CMK (cell line): ENCODE measurements around the gene FAM131B.
"Not testable (repeated sequence)": the region's sequence is repeated elsewhere in the genome, so short reads cannot be mapped to it uniquely, and the experiment has no call there.

Experiments used
- DNase-seq: peaks from one replicate; pipeline ENCODE4 v3.0.0-alpha.2; 2010; ENCODE audit warnings: low read depth

FAM131B gene

DNA sequence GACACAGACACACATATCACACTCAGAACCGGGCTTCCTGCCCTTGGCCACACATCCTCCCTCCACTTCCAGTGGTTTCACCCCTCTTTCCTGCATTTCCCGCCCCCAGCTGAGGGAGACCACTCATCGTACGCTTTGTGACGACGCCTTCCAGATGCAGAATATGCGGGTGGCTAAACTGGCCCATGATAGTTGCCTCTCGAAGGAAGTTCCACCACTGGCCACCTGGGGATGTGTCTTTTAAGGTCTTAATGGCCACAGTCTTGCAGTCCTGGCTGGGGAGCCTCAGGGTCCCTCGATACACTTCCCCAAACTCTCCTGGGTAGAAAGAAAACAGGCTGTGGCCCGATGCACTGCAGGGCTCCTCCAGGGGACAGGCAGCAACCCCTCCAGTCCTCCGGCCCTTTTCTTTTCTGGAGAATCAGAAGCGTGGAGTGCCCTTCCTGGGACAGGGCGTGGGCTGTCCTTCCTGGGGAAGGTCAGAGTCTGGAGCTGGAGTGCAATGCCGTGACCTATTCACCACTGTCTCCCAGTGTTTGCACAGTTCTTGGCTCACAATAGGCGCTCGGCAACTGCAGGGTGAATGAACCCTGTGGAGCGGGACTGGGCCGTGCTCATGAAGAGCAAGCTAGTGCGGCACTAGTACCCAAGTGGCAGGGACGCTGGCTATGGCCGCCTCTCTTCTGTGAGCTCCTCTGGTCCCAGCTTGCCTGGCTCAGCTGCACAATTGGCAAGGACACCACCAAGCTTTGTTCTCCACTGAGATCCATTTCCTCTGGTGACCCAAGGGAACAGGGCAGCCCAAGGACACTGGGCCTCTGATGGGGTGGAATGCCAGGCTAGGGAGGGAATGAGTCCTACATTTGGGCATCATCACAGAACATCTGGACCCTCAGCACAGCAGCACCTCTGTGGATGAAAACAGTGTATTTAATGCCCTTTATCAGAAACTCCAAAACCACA is 33.0 kb upstream of the FAM131B start:
- DNase-seq, result no peak

DNA sequence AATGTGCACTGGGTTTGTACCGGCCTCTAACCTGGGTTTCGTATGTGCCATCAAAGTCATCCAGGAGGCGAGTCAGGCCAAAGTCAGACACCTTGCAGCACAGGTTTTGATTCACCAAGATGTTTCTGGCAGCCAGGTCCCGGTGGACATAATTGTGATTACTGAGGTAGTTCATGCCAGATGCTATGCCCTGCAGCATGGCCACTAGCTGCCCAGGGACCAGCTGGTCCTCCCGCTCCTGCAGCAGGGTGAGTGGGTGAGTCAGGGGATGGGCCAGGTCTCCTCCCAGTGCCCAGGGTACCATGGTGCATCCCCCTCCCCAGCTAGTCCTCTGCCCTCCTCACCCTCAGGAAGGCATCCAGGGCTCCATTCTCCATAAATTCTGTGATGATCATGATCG is 32.3 kb upstream of the FAM131B start:
- DNase-seq, result no peak

DNA sequence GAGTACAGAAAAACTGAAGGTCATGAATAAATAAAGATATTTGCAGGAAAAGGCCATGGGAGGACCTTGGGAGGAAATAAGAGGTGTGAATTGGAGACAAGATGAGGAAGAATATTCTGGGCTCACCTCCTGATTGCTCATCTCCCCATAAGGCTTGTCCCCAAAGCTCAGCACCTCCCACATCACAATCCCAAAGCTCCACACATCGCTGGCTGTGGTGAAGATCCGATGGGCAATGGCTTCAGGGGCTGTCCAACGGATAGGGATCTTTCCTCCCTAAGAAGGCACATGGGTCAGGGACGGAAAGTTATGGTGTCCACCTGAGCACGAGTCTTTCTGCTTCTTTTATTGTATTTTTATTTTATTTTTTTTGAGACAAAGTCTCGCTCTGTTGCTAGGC is 31.6 kb upstream of the FAM131B start:
- DNase-seq, result no peak

DNA sequence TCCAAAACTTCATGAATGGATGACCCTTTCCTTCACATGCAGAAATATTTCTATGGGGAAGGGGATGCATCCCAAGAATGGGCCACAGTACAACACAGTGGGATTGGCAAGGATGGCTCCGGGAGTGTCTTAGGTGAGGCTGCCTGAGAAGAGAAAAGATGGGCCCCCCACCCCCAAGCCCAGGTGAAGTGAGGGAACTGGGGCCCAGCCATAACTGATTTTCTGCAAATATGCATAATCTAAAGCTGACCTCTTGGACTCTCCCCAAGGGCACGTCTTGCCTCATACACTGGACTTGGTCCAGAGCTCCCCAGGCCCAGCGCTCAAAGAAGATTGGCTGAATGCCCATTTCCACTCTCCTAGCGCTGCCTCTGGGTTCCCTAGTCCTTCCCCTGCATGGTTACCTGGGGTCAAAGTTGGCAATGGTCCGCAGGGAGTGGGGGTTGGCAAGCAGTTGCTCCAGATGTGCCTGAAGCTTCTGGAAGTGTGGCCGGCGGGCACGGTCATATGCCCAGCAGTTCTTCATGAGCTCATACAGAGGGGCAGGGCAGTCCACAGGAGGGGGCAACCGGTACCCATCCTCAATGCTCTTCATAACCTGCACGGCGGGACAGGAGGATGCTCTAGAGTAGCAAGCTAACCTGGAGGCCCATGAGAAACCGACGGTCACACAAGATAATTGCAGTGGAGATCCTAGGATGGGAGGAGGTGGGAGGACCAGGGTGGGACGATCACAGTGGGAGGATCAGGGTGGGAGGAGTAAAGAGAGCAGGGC is 30.9 kb upstream of the FAM131B start:
- DNase-seq, result no peak

DNA sequence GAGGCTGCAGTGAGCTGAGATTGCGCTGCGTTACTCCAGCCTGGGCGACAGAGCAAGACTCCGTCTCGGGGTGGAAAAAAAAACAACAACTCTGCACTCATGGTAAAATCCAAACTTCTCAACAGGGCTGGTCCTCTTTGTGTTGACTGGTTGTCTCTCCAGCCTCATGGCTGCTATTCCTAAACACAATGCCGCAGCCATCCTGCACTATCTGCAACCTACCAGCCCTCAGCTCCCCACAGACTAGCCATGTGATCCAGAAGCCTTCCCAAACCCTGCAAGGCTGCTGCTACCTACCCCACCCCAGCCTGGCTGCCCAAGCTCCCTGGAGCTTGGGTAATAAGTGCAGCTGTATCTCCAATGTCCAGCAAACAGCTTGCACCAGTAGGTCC is 30.4 kb upstream of the FAM131B start:
- DNase-seq, result no peak

DNA sequence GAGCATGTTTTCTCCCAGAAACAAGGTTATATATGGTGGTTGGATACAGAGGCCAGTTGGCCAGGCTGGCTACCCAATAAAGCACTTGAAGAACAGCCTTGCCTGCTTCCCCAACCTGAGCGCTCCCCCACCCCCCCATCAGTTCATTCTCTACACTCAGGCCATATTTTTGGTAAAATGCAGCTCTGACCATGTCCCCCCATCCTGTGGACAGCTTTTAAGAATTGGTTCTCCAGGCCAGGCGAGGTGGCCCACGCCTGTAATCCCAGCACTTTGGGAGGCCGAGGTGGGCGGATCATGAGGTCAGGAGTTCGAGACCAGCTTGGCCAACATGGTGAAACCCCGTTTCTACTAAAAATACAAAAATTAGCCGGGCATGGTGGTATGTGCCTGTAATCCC is 29.9 kb upstream of the FAM131B start:
- DNase-seq, result not testable (repeated sequence)

DNA sequence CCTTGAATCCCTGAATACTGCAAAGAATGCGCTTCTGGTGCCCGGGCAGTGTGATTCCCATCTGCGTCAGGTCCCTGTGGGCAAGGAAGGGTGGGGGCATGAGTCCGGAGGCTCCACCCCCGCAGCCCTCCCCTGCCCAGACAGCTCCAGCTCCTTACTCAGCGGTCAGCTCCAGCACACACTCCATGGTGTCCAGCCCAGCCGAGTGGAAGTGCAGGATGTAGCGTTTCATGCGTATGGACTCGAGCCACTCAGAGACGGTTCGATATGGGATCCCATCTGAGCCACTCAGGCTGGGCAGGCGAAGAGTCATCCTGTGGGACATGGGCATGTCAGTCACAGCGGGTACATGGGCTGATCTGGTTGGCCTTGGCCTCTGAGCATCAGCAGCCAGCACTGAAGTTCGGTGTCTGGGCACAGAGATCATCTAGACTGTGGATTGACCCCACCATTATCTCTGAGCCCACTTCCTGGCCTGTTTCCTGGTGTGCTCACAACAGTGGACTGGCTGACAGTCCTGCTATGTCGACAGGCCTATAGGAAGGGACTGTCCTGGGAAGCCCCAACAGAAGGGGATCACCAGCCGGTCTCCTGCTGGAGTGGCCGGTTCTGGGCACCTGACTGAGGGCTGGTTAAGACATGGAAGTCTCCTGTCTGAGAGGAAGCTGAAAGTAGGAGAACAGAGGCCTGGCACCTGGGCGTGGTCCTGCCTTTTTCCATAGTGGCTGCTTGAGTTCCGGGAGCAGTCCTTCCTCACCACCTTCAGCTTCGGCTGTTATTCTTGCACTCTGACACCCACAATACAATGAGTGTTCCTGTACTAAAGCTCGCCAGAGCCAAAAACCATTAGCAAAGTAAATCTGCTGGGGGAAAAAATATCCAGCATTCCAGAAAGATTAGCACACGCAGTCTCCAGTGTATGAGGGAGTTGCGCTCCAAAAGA is 29.2 kb upstream of the FAM131B start:
- DNase-seq, result no peak

DNA sequence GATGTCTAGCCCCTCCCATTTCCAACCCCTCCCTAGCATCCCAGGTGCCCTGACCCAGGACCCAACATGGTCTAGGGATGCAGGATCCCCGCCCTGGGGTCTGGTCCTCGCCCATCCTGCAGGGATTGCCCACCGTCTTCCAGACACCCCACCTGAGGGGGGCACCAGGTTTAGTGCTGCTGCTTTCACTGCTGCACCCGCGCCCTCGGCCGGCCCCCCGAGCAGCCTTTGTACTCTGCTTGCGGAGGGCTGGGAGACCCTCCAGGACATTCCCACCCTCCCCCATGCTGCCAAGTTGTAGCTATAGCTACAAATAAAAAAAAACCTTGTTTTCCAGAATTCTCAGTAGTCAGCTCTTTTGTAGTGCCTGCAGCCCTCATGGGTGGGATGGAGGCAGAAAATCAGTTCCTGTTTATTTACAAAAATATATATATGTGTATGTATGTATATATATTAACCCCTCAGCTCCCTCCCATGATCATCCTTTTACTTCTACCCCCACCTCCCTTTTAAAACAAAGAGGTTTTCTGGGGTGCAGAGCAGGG is 28.3 kb upstream of the FAM131B start:
- DNase-seq, result no peak

DNA sequence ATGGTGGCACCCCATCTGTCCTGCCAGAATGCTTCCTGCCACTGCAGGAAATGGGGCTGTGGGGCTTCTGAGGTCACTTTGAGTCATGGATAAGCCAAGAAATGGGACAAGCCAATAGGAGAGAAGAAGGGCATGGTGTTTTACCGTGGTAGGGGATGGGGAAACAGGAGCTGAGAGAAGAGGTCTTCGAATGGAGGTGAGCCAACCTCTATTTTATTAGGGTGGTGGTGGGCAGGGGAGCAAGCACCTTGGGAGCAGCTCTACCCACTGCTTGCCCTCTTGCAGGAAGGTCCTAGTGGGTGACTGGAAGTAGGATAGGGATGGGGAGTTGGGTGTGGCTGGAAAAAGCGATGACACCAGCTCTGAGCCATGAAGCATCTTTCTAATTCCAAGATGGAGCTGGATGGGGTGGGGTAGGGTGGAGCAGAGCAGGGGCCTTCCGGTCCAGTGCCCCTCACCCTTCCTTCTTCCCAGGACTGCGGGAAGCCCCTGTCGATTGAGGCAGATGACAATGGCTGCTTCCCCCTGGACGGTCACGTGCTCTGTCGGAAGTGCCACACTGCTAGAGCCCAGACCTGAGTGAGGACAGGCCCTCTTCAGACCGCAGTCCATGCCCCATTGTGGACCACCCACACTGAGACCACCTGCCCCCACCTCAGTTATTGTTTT is 27.7 kb upstream of the FAM131B start:
- no peak for DNase-seq

DNA sequence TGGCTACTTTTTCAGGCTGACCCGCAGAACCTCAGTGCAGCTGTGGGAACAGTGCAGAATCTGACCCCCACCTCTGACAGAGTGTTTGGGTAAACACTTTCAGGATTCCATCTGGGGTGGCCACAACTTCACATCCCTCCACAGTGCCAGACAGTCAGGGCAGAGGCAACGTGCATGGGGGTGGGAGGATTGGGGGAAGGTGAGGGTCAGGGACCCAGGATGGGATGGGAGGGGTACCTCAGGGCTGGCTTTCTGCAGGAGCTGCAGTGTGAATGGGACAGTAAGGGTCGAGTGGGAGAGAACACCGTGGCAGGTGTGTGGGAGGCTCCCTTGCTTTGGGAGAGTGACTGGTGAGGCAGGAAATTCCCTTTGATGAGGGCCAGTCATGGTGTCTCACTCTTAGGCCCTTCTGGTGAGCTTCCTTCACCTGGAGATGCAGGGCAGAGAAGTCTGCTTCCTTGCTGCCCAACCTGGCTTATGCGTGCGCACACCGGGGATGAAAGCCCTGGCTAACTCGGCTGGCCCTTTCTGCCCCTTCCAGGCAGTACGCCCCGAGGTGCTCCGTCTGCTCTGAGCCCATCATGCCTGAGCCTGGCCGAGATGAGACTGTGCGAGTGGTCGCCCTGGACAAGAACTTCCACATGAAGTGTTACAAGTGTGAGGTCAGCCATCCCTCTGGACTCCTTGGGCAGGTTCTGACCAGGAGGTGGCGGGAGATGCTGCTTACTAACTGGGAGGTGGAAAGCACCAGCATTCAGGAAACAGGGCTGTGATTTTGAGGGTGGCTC is 27.0 kb upstream of the FAM131B start:
- DNase-seq, result no peak

DNA sequence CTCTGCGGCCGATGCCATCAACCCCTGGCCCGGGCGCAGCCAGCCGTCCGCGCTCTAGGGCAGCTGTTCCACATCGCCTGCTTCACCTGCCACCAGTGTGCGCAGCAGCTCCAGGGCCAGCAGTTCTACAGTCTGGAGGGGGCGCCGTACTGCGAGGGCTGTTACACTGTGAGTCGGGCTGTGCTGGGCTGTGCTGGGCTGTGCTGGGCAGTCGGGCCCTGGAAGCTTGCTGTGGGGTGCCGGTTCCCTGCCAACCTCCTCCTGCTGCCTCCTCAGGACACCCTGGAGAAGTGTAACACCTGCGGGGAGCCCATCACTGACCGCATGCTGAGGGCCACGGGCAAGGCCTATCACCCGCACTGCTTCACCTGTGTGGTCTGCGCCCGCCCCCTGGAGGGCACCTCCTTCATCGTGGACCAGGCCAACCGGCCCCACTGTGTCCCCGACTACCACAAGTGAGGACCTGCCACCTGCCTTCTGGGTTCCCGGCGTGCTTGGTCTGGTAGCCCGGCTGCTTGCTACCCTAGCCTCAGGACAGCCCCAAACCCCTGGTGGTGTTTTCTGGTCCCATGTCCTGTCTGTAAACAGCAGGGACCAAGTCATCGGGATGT is 26.1 kb upstream of the FAM131B start:
- DNase-seq, result no peak

DNA sequence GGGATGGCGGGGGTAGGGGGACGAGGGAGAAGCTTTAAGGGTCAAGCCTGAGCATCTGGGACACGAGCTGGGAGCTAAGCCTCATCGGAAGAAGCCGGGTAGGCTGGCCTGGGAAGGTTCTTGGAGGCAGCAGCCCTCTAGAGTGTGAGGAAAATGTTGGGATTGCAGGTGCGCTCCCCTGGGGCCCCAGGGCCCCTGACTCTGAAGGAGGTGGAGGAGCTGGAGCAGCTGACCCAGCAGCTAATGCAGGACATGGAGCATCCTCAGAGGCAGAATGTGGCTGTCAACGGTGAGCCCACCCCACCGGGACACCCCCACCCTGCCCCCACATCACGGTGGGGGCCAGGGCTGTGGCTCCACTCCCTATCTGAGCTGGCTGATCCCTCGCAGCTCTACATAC is 25.5 kb upstream of the FAM131B start:
- DNase-seq, result no peak

DNA sequence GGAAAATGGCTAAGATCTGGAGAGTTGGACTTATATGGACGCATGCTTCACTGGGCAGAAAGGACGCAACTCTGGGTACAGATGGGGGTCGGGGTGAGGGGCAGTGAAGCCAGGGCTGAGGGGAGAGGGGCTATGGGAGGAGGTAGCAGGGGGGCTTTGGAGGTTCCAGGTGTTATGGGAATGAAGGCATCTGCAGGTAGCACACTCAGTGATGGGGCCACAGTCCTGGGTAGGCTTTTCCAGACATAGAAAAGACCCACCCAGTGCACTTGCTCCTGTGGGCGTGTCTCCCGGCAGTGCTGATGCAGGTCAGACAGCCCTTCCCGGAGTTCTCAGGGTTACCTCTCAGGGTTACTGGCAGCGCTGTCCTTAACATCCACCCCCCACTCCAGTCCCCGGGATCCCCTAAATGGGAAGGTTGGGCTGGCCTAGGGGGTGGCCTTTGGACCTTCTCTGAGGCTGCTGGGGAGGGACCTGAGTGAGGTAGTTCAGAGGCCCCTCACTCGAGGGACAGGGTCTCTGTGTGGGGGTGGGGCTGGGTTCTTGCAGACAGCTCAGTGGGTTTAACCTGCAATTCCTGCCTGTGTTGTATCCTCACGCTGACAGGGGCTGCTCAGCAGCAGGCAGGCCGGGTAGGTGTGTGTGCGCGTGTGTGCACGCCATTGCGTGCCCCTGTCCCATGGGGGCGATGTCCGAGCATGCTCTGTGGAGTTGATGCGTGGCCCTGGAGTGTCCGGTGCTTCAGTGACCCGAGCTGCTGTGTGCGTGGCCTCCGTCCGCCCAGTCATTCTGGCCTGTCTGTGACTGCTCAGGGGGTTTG is 24.9 kb upstream of the FAM131B start:
- DNase-seq, result no peak

DNA sequence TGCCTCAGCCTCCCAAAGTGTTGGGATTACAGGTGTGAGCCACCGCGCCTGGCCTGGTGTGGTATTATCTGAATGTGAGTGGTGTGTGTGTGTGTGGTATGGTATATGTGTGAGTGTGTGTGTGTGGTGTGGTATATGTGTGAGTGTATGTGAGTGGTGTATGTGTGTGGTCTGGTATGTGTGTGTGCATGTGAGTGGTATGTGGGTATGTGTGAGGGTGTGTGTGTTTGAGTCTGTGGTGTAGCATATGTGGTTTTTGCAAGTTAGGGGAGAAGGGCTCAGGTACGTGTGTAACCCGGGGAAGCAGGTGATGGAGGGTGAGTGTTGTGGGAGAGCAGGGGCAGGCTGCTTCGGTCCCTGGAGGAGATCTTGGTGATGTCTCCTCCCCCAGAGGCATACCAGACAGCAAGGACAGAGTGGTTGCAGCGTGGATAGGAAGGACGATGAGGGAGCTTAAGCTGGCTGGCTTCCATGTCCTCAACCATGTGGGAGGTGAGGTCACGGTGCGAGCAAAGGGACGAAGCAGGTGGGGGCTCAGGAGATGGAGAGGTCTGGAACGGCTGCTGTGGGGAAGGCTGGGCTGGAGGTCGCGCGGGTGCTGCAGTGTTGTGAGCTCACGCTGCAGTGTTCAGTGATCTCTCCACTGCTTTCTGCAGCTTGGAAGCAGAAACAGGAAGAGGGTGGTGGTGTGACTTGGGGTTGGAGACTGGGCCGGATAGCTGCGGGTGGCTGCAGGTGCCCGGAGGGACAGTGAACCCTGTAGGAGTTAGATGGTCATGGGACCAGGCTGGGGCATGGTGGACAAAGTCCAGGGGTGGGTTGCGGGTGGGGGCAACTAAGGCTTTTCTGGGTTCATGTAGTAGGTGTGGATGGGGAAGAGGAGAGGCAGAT is 23.6 kb upstream of the FAM131B start:
- no peak for DNase-seq

DNA sequence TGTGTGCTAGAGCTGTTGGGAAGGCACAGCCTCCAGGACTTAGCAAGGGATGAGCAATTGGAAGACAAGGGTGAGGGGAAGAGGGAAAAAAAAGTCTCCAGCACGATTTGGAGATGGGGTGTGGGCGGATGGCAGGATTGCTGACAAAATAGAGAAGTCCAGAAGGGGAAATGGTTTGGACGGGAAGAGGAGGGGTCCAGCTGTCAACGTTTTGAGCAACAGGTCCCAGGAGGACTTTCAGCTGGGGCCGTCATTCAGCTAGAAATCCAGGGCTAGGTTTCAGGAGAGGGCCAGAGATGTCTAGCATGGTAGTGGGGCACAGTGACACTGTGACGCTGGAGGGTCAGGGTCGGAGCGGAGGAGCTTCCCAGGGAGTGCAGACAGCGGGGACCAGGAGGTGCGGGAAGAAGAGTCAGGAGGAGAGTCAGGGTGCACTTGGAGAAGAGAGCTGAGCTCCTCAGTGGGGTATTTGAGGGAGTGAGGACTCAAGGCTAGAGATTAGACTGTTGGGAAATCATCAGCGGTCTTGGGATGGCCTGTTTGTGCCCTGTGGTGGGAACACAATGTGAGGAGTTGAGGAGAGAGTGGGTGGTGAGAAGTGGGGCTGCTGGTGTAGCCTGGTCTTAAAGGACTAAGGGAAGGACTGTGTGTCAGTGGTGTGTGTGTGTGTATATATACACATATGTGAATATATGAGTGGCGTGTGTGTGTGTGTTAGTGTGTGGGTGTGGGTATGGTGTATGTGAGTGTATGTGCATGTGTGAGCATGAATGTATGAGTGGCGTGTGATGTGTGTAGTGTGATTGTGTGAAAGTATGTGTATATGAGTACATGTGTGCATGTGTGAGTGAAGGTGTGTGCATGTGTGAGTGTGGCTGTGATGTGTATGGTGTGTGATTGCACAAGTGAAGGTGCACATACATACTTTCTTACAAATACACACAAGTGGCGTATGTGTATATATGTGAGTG is 22.4 kb upstream of the FAM131B start:
- no peak for DNase-seq

DNA sequence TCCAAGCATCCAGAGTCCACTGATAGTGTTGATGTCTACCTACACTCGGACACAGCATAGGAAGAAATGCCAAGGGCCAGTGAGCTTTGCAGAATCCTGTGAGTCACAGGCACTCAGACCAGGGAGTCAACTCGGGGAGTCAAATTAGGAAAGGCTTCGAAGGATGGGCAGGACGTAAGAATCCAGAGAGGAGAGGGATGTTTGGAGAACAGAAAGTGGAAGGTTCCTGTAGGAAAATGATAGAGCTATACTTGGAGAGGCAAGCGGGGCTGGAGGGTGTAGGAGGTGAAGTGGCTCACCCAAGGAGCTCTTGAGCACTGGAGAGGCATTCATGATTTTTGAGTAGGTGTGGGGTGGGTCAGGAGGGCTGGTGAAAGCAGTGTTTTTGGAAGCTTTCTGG is 21.6 kb upstream of the FAM131B start:
- DNase-seq, result no peak

DNA sequence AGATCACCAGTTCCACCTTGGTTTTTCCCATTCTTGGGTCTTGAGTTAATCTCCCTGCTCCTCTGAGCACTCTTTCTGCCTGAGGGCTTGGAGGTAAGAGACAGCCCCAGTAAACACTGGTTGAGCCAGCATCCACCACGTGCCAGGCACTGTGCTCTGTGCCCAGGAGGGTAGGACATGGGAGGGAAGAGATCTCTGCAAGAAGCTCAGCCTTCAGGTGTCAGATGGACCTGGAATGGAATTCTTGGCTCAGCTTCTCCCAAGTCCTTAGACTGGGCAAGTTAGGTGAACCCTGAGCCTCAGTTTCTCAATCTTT is 21.1 kb upstream of the FAM131B start:
- no peak for DNase-seq
